ENCODE measurements around the gene DNAJB1. TPM values are rescaled to one million over a fixed set of nuclear protein-coding genes. Genes with fewer than 3 reads are reported as not detected.

Gene DNAJB1
- total RNA-seq, 2 donors from 2014 or later: 62.5 to 64.1 TPM

GRCh38 chr19:14476327-14476672 lies 41.9 kb downstream of the DNAJB1 start:
- H3K27ac Mint-ChIP-seq: no peak overlapping the region
- peaks cover 17% of the 10 kb centered on the region for H3K27me3 Mint-ChIP-seq (ENCODE audit: low read depth)
- H3K4me3 Mint-ChIP-seq: no peak overlapping the region
- no peaks in the 10 kb centered on the region for H3K9me3 Mint-ChIP-seq
- peaks cover 40% of the 10 kb centered on the region for H3K4me1 Mint-ChIP-seq (ENCODE audit: low read depth)
- no peaks in the 10 kb centered on the region for H3K36me3 Mint-ChIP-seq (ENCODE audit: insufficient read depth in 2 of 2)
- no peak for ATAC-seq (replicated peaks in 1 of 2)
- no peak for DNase-seq

DNA sequence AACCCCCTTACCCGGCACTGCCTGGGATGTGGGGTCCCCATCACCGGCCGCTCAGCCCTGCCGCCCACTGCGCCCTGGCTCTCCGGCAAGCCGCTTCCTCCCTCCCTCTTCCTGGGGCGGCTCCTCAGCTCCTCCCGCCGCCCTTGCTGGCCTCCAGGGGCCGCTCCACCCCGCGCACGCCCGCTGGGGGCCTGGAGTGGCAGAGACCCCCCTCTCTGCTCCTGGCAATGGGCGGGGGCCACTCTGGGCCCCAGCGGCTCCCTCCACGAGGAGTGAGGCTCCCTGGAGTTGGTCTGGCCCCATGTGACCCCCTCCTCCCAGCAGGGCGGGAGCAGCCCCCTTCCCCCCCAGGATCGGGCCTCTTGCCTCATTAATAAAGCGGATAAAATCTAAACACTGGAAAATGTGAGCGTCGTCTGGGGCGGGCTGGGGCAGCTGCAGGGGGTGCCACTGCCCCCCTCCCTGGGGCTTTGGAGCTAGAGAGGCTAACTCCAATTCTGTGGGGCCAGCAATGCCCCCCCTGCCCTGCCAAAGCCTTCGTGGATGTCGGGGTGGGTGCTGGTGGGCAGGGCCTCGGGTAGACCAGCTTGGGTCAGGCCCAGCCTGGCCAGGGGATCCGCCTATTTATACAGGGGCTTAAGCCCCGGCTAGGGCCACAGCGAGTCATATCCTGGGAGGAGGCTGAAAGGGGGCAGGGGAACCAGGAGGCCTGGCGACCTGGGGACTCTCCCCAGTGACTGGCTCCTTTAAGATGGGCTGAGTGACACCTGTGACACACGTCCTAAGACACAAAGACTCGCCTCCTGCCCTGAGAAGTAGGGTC lies 42.7 kb downstream of the DNAJB1 start, which contains the start of gene PTGER1:
Gene PTGER1 (minus strand): TSS at position 104 of the 823 bp plus-strand sequence. CDS start 1,034 bp downstream, outside the sequence.
- H3K4me3 Mint-ChIP-seq: peak within 1 kb of the TSS; percentile 67 to 70
- DNase-seq (peak; percentile 67 to 70), ATAC-seq (replicated peaks in 1 of 2) (peak; percentile 68 to 72)
- H3K4me1 Mint-ChIP-seq (ENCODE audit: low read depth): peaks cover 36% of the 10 kb centered on the region
- H3K9me3 Mint-ChIP-seq: no peaks in the 10 kb centered on the region
- no peak within 1 kb of the TSS for H3K27ac Mint-ChIP-seq
- H3K36me3 Mint-ChIP-seq (ENCODE audit: insufficient read depth in 2 of 2): no peaks in the 10 kb centered on the region
- peaks cover 17% of the 10 kb centered on the region for H3K27me3 Mint-ChIP-seq (ENCODE audit: low read depth)

- DNase-seq (no peak), ATAC-seq (replicated peaks in 1 of 2) (no peak)
- Mint-ChIP-seq H3K27ac (no peak overlapping the region), H3K27me3 (ENCODE audit: low read depth) (peaks cover 17% of the 10 kb centered on the region), H3K4me1 (ENCODE audit: low read depth) (peaks cover 36% of the 10 kb centered on the region), H3K4me3 (peak overlapping the region; percentile 66 to 67), H3K9me3 (no peaks in the 10 kb centered on the region), H3K36me3 (ENCODE audit: insufficient read depth in 2 of 2) (no peaks in the 10 kb centered on the region)
Measured at GRCh38 chr19:14474827-14475226, 43.4 kb downstream of the DNAJB1 start.

DNA sequence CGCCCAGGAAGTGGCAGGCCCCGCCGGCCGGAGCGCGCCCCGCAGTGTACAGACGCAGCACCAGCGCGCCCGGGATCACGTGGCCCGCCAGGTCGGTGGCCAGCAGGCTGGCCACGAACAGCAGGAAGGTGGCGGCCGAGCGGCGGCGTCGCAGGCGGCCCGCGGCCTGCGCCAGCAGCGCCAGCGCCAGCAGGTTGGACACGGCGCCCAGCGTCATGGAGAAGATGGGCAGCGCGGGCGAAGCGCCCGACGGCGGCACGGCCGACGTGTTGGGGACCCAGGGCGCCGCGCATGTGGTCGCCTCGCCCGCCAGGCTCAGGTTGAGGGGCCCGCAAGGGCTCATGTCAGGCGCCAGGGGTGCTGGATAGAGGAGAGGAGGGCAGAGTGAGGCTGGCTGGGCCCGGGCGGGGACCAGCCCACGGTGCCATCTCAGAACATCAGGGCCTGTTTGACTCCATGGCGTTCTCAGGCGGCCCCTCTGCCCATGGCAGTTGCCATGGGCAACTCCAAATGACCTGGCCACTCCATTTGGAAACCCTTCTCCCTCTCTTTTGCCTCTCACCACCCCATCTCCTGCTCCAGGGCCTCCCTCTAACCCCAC lies 44.1 kb downstream of the DNAJB1 start:
- Mint-ChIP-seq H3K36me3 (ENCODE audit: insufficient read depth in 2 of 2) (no peaks in the 10 kb centered on the region), H3K4me1 (ENCODE audit: low read depth) (peaks cover 36% of the 10 kb centered on the region), H3K4me3 (peak overlapping the region; percentile 66 to 67), H3K9me3 (no peaks in the 10 kb centered on the region), H3K27ac (no peak overlapping the region), H3K27me3 (ENCODE audit: low read depth) (peaks cover 17% of the 10 kb centered on the region)
- DNase-seq (peak in 1 of 2 donors; percentile 17), ATAC-seq (replicated peaks in 1 of 2) (no peak)

DNA sequence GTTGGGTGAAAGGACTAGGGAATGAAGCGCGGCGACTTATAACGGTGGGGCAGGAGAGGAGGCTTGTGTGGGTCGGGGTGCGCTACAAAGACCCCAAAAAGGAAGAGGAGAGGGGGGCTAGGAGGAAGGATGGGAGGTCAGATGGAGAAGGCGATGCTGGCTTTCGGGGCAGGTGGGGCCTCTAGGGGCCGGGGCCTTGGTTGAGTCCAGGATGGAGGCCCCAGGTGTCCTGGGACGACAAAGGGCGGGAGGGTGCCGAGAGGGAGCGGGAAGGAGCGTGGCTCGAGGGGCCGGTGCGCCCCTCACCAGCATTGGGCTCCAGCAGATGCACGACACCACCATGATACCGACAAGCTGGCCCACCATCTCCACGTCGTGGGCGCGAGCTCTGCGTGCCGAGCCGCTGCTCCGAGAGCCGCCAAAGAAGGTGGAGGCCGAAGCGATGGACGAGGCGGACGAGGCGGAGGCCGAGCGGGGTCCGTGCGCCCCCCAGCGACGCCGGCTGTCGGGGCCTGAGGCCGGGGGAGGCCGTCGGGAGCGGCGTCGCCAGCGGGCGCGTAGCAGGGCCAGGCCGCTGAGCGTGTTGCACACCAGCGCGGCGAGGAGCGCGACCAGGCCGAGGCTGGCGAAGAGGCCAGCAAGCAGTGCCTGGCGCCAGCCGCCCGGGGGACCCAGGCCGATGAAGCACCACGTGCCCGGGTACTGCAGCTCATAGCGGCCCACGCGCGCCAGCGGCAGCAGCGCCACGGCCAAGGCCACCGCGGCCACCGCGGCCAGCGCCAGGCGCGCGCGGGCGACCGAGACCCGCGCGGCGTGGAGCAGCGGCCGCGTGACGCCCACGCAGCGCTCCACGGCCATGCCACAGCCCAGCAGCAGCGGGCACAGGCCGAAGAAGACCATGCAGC lies 44.9 kb downstream of the DNAJB1 start:
- peaks cover 2% of the 10 kb centered on the region in 2 donors for H3K36me3 Mint-ChIP-seq (ENCODE audit: insufficient read depth in 2 of 2)
- peaks cover 17% of the 10 kb centered on the region for H3K27me3 Mint-ChIP-seq (ENCODE audit: low read depth)
- peaks cover 36% of the 10 kb centered on the region for H3K4me1 Mint-ChIP-seq (ENCODE audit: low read depth)
- no peaks in the 10 kb centered on the region for H3K9me3 Mint-ChIP-seq
- ATAC-seq (replicated peaks in 1 of 2) (no peak), DNase-seq (peak in 1 of 2 donors; percentile 17)
- peak overlapping the region; percentile 70 for H3K4me3 Mint-ChIP-seq
- H3K27ac Mint-ChIP-seq: no peak overlapping the region

- Mint-ChIP-seq H3K9me3 (no peaks in the 10 kb centered on the region), H3K36me3 (ENCODE audit: insufficient read depth in 2 of 2) (peaks cover 2 to 4% of the 10 kb centered on the region in 2 donors), H3K27ac (no peak overlapping the region), H3K4me1 (ENCODE audit: low read depth) (peaks cover 36% of the 10 kb centered on the region), H3K27me3 (ENCODE audit: low read depth) (peaks cover 17% of the 10 kb centered on the region), H3K4me3 (peak overlapping the region; percentile 70)
- DNase-seq (peak; percentile 88 to 89), ATAC-seq (replicated peaks in 1 of 2) (peak; percentile 59 to 60)
Measured at GRCh38 chr19:14472202-14472938, 45.8 kb downstream of the DNAJB1 start.

DNA sequence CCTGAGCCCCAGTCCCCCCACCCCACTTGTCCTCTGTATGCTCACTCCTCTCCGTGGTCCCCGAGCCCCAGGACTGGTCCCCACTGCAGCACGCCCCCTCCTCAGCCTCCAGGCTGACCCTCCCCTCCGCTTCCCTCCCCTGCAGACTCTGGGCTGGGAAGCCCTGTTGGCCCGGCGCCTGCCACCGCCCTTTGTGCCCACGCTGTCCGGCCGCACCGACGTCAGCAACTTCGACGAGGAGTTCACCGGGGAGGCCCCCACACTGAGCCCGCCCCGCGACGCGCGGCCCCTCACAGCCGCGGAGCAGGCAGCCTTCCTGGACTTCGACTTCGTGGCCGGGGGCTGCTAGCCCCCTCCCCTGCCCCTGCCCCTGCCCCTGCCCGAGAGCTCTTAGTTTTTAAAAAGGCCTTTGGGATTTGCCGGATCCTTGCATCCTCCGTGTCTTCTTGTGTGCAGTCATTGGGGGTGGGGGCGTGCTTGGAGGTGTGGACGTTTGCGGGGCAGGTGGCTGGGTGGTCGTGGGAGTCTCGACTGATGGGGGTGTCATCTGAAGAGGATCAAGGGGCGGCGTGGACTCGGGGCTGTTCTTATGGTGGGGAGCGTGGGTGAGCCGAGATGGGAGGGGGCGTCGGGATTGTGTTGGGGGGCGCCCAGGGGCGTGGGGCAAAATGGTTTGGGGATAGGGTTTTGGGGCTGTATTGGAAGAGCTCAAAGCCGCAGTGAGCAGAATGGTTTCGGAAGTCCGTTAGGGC lies 46.6 kb downstream of the DNAJB1 start:
- Mint-ChIP-seq H3K9me3 (no peaks in the 10 kb centered on the region), H3K4me1 (ENCODE audit: low read depth) (peaks cover 34% of the 10 kb centered on the region), H3K27ac (no peak overlapping the region), H3K27me3 (ENCODE audit: low read depth) (peaks cover 17% of the 10 kb centered on the region), H3K36me3 (ENCODE audit: insufficient read depth in 2 of 2) (peaks cover 2 to 6% of the 10 kb centered on the region in 2 donors), H3K4me3 (peak overlapping the region in 1 of 2 donors; percentile 22)
- ATAC-seq (replicated peaks in 1 of 2) (no peak), DNase-seq (no peak)

DNA sequence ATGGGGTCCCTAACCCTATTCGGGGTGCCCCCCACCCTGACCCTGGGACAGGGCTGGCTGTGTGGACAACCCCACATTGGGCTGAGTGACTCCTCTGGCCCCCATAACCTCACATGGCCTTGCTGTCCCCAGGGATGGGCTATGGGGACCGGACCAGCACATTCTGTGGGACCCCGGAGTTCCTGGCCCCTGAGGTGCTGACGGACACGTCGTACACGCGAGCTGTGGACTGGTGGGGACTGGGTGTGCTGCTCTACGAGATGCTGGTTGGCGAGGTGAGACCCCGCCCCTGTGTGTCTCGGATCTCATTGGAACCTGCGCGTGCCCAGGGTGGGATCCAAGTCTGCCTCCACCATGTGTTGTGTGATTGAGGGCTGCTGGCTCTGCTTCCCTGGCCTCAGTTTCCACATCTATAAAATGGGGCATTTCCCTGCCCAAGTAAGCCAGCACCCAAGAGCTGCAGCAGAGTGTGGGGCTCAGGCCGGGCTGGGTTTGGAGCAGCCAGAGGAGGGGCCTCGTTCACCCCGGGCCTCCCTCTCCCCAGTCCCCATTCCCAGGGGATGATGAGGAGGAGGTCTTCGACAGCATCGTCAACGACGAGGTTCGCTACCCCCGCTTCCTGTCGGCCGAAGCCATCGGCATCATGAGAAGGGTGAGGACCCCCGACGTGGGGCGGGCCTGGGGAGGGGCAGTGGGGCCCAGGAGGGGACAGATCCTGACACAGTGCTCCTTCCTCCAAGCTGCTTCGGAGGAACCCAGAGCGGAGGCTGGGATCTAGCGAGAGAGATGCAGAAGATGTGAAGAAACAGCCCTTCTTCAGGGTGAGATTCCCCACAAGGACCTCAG lies 47.9 kb downstream of the DNAJB1 start:
- H3K27ac Mint-ChIP-seq: no peak overlapping the region
- H3K27me3 Mint-ChIP-seq (ENCODE audit: low read depth): peaks cover 17% of the 10 kb centered on the region
- DNase-seq (no peak), ATAC-seq (replicated peaks in 1 of 2) (no peak)
- H3K4me3 Mint-ChIP-seq: no peak overlapping the region
- H3K36me3 Mint-ChIP-seq (ENCODE audit: insufficient read depth in 2 of 2): peaks cover 2 to 8% of the 10 kb centered on the region in 2 donors
- H3K9me3 Mint-ChIP-seq: no peaks in the 10 kb centered on the region
- peaks cover 21% of the 10 kb centered on the region for H3K4me1 Mint-ChIP-seq (ENCODE audit: low read depth)

GRCh38 chr19:14467816-14468215 lies 50.4 kb downstream of the DNAJB1 start:
- no peak for ATAC-seq (replicated peaks in 1 of 2)
- DNase-seq: no peak
- Mint-ChIP-seq H3K9me3 (no peaks in the 10 kb centered on the region), H3K36me3 (ENCODE audit: insufficient read depth in 2 of 2) (peaks cover 2 to 11% of the 10 kb centered on the region in 2 donors), H3K4me1 (ENCODE audit: low read depth) (peaks cover 5% of the 10 kb centered on the region), H3K27me3 (ENCODE audit: low read depth) (peaks cover 3% of the 10 kb centered on the region), H3K27ac (no peak overlapping the region), H3K4me3 (no peak overlapping the region)

DNA sequence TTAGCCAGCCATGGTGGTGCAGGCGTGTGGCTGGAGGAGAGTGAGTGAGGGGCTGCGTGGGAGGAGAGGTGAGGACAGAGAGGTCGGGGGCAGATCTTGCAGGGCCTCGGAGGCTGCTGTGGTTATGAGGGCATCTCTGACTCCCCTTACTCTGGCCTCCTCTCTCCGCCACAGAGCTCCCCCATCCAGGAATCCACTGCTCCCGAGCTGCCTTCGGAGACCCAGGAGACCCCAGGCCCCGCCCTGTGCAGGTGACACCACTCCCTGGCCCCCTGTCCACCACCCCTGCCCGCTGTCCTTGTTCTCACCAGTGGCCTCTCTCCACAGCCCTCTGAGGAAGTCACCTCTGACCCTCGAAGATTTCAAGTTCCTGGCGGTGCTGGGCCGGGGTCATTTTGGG lies 50.8 kb downstream of the DNAJB1 start:
- H3K4me1 Mint-ChIP-seq (ENCODE audit: low read depth): peaks cover 1% of the 10 kb centered on the region
- DNase-seq (no peak), ATAC-seq (replicated peaks in 1 of 2) (no peak)
- H3K4me3 Mint-ChIP-seq: no peak overlapping the region
- H3K27me3 Mint-ChIP-seq (ENCODE audit: low read depth): no peaks in the 10 kb centered on the region
- H3K27ac Mint-ChIP-seq: no peak overlapping the region
- no peaks in the 10 kb centered on the region for H3K9me3 Mint-ChIP-seq
- peaks cover 2 to 13% of the 10 kb centered on the region in 2 donors for H3K36me3 Mint-ChIP-seq (ENCODE audit: insufficient read depth in 2 of 2)
